GM12878 (cell line): ENCODE results near the gene MAPK8IP1. TPM values are rescaled to one million over a fixed set of nuclear protein-coding genes. Genes with fewer than 3 reads are reported as not detected.

Experiments
- ATAC-seq: fragments of 200-7000 bp; cut with Tn5 transposase; 3 replicates; pipeline ENCODE4 v1.9.1; 2020; ENCODE audit warnings: mild to moderate bottlenecking, moderate library complexity
- BruUV-seq: library from RNA; stranded (reverse); fragments of 400-500 nt; replicated peaks from 2 replicates; lab custom pipeline; 2021; lab: Mats Ljungman, UMichigan
- CTCF ChIA-PET: fragments of 300-600 bp; sonication (Branson Sonifier 250); formaldehyde crosslinking; extraction: SDS; loops from one replicate; lab custom pipeline; 2021; ENCODE audit warnings: inconsistent platforms; lab: Yijun Ruan, JAX
- POLR2A ChIA-PET: fragments of 350-600 bp; formaldehyde crosslinking; extraction: SDS; loops from one replicate; lab custom pipeline; 2021; ENCODE audit warnings: inconsistent platforms; lab: Charles Lee
- RAD21 ChIA-PET: fragments of 300-600 bp; sonication (Branson Sonifier 250); formaldehyde crosslinking; loops from one replicate; lab custom pipeline; 2023; ENCODE audit warnings: antibody characterized with exemption; ENCODE audit not compliant: unreplicated experiment; lab: Charles Lee
- SMC1A ChIA-PET: fragments of 300-600 bp; sonication (Branson Sonifier 250); formaldehyde crosslinking; loops from one replicate; lab custom pipeline; 2023; ENCODE audit not compliant: unreplicated experiment, uncharacterized antibody; lab: Charles Lee
- DNase-seq: peaks from one replicate; pipeline ENCODE4 v3.0.0-alpha.2; 2011; ENCODE audit warnings: low read depth, low spot score
- FAIRE-seq: peaks from 3 replicates; lab custom pipeline; 2011; peaks lifted over from hg19 to GRCh38; lab: Jason Lieb, UNC
- H2AFZ ChIP-seq: 2 replicates; pipeline ENCODE4 v1.6.0; 2011; ENCODE audit warnings: low read depth, low read length, control low read depth; ENCODE audit not compliant: control insufficient read depth
- H3K27ac ChIP-seq: 2 replicates; pipeline ENCODE4 v1.5.1; 2011; ENCODE audit warnings: control low read depth; ENCODE audit not compliant: control insufficient read depth, insufficient read depth
- H3K27me3 ChIP-seq, 2 experiments: replicated peaks in 1 of 2; 2 replicates each; pipeline versions ENCODE4 v1.6.0 to v1.6.1; 2011; ENCODE audit warnings: low read length in 1 of 2; ENCODE audit not compliant: control insufficient read depth in 2 of 2, insufficient read depth in 2 of 2
- H3K36me3 ChIP-seq, 2 experiments: 2 replicates each; pipeline ENCODE4 v1.5.1; 2011; ENCODE audit warnings: low read length in 1 of 2; ENCODE audit not compliant: control insufficient read depth in 2 of 2, insufficient read depth in 2 of 2
- H3K4me1 ChIP-seq: 2 replicates; pipeline ENCODE4 v1.6.1; 2011; ENCODE audit warnings: mild to moderate bottlenecking, low read length, moderate library complexity, mixed read lengths; ENCODE audit not compliant: control insufficient read depth, insufficient read depth
- H3K4me2 ChIP-seq: 2 replicates; pipeline ENCODE4 v1.6.0; 2011; ENCODE audit warnings: control low read depth; ENCODE audit not compliant: control insufficient read depth, insufficient read depth
- H3K4me3 ChIP-seq: fragments of 200-600 bp; sonication (generic); 2 replicates; pipeline ENCODE4 v1.5.1; 2016
- H3K79me2 ChIP-seq: 2 replicates; pipeline ENCODE4 v1.6.0; 2011; ENCODE audit warnings: low read length; ENCODE audit not compliant: control insufficient read depth, insufficient read depth
- H3K9ac ChIP-seq: 2 replicates; pipeline ENCODE4 v1.8.0; 2011; ENCODE audit warnings: low read length, control low read depth, mixed read lengths; ENCODE audit not compliant: control insufficient read depth, insufficient read depth
- H3K9me3 ChIP-seq: replicated peaks from 3 replicates; pipeline ENCODE4 v1.5.1; 2011; ENCODE audit warnings: mild to moderate bottlenecking, low read length; ENCODE audit not compliant: control insufficient read depth, insufficient read depth
- H4K20me1 ChIP-seq: 2 replicates; pipeline ENCODE4 v1.6.0; 2011; ENCODE audit not compliant: control insufficient read depth, insufficient read depth
- BACH1 ChIP-seq: fragments of 450-650 bp; IDR thresholded peaks from 2 replicates; pipeline ENCODE4 v1.6.1; 2017; ENCODE audit warnings: mild to moderate bottlenecking, borderline replicate concordance
- BHLHE40 ChIP-seq, 2 experiments: fragments of 450-650 bp in 1 of 2; IDR thresholded peaks; 2 replicates each; pipeline ENCODE4 v1.6.1; 2011 to 2017; ENCODE audit warnings: low read depth in 2 of 2, borderline replicate concordance in 1 of 2, improper control_type of control experiment in 1 of 2, low read length in 1 of 2, mild to moderate bottlenecking in 1 of 2
- HDAC6 ChIP-seq: fragments of 200-600 bp; sonication (generic); IDR thresholded peaks from one replicate; pipeline ENCODE4 v1.8.0; 2017; ENCODE audit warnings: antibody characterized with exemption; ENCODE audit not compliant: unreplicated experiment
- IKZF2 ChIP-seq, 2 experiments: fragments of 450-650 bp; IDR thresholded peaks; 2 replicates each; pipeline ENCODE4 v1.6.1; 2017; ENCODE audit warnings: mild to moderate bottlenecking in 2 of 2, moderate library complexity in 2 of 2
- RB1 ChIP-seq: fragments of 450-650 bp; formaldehyde crosslinking; IDR thresholded peaks from 2 replicates; pipeline ENCODE4 v1.6.1; 2017; ENCODE audit warnings: mild to moderate bottlenecking, borderline replicate concordance
- SIX5 ChIP-seq: IDR thresholded peaks from 2 replicates; pipeline ENCODE4 v1.6.1; 2011; ENCODE audit warnings: mild to moderate bottlenecking, low read depth, low read length, moderate library complexity; ENCODE audit not compliant: severe bottlenecking
- TCF3 ChIP-seq: IDR thresholded peaks from 2 replicates; pipeline ENCODE4 v1.6.1; 2012; ENCODE audit warnings: low read depth, mild to moderate bottlenecking, low read length, borderline replicate concordance; ENCODE audit not compliant: insufficient read depth
- WGBS: methylation state at CpG from one replicate; pipeline ENCODE4 v1.1.6; 2016; ENCODE audit warnings: low lambda C conversion rate; ENCODE audit not compliant: insufficient replicate concordance, insufficient coverage; ENCODE audit errors: missing lambda C conversion rate; 5-methylcytosine and 5-hydroxymethylcytosine counted together
- in situ Hi-C: fragments of 300-500 bp; cut with MboI; formaldehyde crosslinking; loops from 9 replicates; pipeline ENCODE4 v1.14.3; 2018; ENCODE audit warnings: mixed read lengths
- intact Hi-C: fragments of 100-400 bp; cut with micrococcal nuclease; formaldehyde crosslinking; loops from one replicate; pipeline ENCODE4 v1.14.2; 2022; ENCODE audit not compliant: unreplicated experiment
- polyA plus RNA-seq, 11 experiments: library from polyadenylated mRNA; depleted of rRNA in 4 of 11; unstranded in 6 of 11; stranded (reverse) in 5 of 11; fragments of >200 nt; fragmentation: Nextera tagmentation in 4 of 11; fragmentation: Illumina TruSeq in 1 of 11; extraction: Ambion mirVana in 4 of 11; extraction: Trizol in 1 of 11; gene quantifications; 1 replicate in 1 of 11; 2 replicates in 10 of 11; pipeline versions ENCODE4 v1.2.1 to v1.2.3, GENCODE V29; 2011 to 2016; ENCODE audit warnings: inconsistent platforms in 2 of 11, missing spikeins in 2 of 11, low read depth in 1 of 11
- total RNA-seq, 4 experiments: library from RNA; depleted of rRNA in 3 of 4; stranded (reverse); fragments of >200 nt in 3 of 4; fragmentation: Illumina TruSeq in 1 of 4; extraction: Trizol in 1 of 4; gene quantifications; 2 replicates each; pipeline versions ENCODE4 v1.2.1 to v1.2.3, GENCODE V29; 2013 to 2021
- TF ChIP-seq, protein P1 (sequence below): IDR thresholded peaks from 2 replicates; pipeline ENCODE4 v1.6.1; 2011; ENCODE audit warnings: mild to moderate bottlenecking, low read depth, low read length, moderate library complexity; ENCODE audit not compliant: insufficient replicate concordance
- TF ChIP-seq, protein P2 (sequence below): IDR thresholded peaks from 2 replicates; pipeline ENCODE4 v1.6.1; 2012; ENCODE audit warnings: low read depth, low read length, improper control_type of control experiment
- TF ChIP-seq, protein P3 (sequence below), 3 experiments: IDR thresholded peaks in 2 of 3; conservative IDR thresholded peaks in 1 of 3; 2 replicates each; pipeline ENCODE4 v1.5.1; 2011; ENCODE audit warnings: low read depth in 3 of 3, low read length in 3 of 3, mild to moderate bottlenecking in 3 of 3, control low read depth in 2 of 3, moderate library complexity in 2 of 3, inconsistent platforms in 1 of 3, mixed read lengths in 1 of 3; ENCODE audit not compliant: control insufficient read depth in 2 of 3, insufficient read depth in 1 of 3; ENCODE audit errors: extremely low read depth in 1 of 3

MAPK8IP1 gene
- total and polyA plus RNA-seq, 10 of the 15 experiments (the other 5 are each of a cell fraction or from before 2014, with no cell fraction given), result 0.04 to 0.44 (median 0.11) TPM; not detected in 2

DNA sequence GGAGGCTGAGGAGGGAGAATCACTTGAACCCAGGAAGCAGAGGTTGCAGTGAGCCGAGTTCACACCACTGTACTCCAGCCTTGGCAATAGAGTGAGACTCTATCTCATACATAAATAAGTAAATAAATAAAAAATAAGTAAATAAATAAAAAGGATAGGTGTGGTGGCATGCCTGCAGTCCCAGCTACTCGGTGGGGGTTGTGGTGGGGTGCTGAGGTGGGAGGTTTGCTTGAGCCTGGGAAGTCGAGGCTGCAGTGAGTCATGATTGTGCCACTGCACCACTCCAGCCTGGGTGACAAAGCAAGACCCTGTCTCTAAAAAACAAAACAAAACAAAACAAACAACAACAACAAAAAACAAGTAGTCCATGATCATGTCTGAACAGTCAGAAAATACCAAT lies 40.1 kb downstream of the MAPK8IP1 start (continued):
- TF ChIP-seq, protein P1, sequence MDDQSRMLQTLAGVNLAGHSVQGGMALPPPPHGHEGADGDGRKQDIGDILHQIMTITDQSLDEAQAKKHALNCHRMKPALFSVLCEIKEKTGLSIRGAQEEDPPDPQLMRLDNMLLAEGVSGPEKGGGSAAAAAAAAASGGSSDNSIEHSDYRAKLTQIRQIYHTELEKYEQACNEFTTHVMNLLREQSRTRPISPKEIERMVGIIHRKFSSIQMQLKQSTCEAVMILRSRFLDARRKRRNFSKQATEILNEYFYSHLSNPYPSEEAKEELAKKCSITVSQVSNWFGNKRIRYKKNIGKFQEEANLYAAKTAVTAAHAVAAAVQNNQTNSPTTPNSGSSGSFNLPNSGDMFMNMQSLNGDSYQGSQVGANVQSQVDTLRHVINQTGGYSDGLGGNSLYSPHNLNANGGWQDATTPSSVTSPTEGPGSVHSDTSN, result no peak
- TF ChIP-seq, protein P2, sequence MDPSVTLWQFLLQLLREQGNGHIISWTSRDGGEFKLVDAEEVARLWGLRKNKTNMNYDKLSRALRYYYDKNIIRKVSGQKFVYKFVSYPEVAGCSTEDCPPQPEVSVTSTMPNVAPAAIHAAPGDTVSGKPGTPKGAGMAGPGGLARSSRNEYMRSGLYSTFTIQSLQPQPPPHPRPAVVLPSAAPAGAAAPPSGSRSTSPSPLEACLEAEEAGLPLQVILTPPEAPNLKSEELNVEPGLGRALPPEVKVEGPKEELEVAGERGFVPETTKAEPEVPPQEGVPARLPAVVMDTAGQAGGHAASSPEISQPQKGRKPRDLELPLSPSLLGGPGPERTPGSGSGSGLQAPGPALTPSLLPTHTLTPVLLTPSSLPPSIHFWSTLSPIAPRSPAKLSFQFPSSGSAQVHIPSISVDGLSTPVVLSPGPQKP, result no peak
- TF ChIP-seq TCF3 (no peak), SIX5 (no peak), RB1 (no peak)
- TF ChIP-seq, protein P3, sequence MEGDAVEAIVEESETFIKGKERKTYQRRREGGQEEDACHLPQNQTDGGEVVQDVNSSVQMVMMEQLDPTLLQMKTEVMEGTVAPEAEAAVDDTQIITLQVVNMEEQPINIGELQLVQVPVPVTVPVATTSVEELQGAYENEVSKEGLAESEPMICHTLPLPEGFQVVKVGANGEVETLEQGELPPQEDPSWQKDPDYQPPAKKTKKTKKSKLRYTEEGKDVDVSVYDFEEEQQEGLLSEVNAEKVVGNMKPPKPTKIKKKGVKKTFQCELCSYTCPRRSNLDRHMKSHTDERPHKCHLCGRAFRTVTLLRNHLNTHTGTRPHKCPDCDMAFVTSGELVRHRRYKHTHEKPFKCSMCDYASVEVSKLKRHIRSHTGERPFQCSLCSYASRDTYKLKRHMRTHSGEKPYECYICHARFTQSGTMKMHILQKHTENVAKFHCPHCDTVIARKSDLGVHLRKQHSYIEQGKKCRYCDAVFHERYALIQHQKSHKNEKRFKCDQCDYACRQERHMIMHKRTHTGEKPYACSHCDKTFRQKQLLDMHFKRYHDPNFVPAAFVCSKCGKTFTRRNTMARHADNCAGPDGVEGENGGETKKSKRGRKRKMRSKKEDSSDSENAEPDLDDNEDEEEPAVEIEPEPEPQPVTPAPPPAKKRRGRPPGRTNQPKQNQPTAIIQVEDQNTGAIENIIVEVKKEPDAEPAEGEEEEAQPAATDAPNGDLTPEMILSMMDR (IDR thresholded peaks at IDR 0.05 in 2 of 3, conservative IDR thresholded peaks at IDR 0.05 in 1 of 3; ENCODE audit: control insufficient read depth in 2 of 3, extremely low read depth in 1 of 3, insufficient read depth in 1 of 3, low read depth in 3 of 3, low read length in 3 of 3), result no peak

DNA sequence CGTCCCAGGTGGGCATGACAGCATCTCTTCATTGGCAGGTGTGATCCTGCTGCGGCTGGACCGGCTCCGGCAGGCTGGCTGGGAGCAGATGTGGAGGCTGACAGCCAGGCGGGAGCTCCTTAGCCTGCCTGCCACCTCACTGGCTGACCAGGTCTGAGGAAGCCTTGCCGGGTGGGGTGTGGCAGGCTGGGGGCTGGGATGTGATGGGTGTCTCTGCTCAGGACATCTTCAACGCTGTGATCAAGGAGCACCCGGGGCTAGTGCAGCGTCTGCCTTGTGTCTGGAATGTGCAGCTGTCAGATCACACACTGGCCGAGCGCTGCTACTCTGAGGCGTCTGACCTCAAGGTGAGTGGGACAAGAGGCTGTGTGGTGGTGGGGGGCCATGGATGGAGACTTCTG lies 40.5 kb downstream of the MAPK8IP1 start:
- ChIA-PET SMC1A (interaction anchor here (0.6 kb wide), 1 partner anchor 9 kb away, joined by 3 read pairs; no protein-coding TSS in a partner anchor), POLR2A (no interaction called here), CTCF (interaction anchor here (0.8 to 1.5 kb wide), 3 partner anchors 9 to 83 kb away, joined by 3 to 7 read pairs (median 3); no protein-coding TSS in a partner anchor), RAD21 (no interaction called here)
- 63% methylated on average over 12 of the region's 12 CpGs for WGBS
- Histone ChIP-seq H3K27me3 (peaks cover 6 to 18% of the 10 kb centered on the region in 2 experiments; a peak in 3 of 4 replicates), H4K20me1 (no peaks in the 10 kb centered on the region), H3K4me3 (no peak overlapping the region), H3K27ac (no peak overlapping the region), H3K9me3 (no peaks in the 10 kb centered on the region; the same call in 2 of the 3 replicates), H3K4me1 (peaks cover 18% of the 10 kb centered on the region), H3K36me3 (no peaks in the 10 kb centered on the region), H3K79me2 (no peaks in the 10 kb centered on the region), H2AFZ (no peak overlapping the region), H3K4me2 (no peak overlapping the region), H3K9ac (no peak overlapping the region)
- BruUV-seq, result no TSS peak
- intact Hi-C loops, result no loop called here
- DNase-seq, result no peak
- ATAC-seq, result no peak
- TF ChIP-seq HDAC6, result no peak
- no peak for TF ChIP-seq BHLHE40 (IDR thresholded peaks at IDR 0.05; ENCODE audit: borderline replicate concordance in 1 of 2, low read depth in 2 of 2, low read length in 1 of 2)
- TF ChIP-seq IKZF2 (IDR thresholded peaks at IDR 0.05), result no peak
- TF ChIP-seq BACH1, result no peak
- TF ChIP-seq, protein P1, result no peak
- no peak for FAIRE-seq
- in situ Hi-C loops, result no loop called here
